T-helper 9 cell (primary cell): ENCODE data around the gene NME7.
"Not testable (repeated sequence)": the region's sequence is repeated elsewhere in the genome, so short reads cannot be mapped to it uniquely, and the experiment has no call there.

Experiments used
- DNase-seq: peaks from one replicate; pipeline ENCODE4 v3.0.0-alpha.2; 2020
- total RNA-seq, 2 donors: gene quantifications; one replicate each; lab custom pipeline; 2026; lab: John Stamatoyannopoulos, UW

NME7 gene
- total RNA-seq = 3.6 to 12.3 reads per million in 2 donors

- peak; percentile 96 for DNase-seq
Measured at GRCh38 chr1:169367686-169368405, at the start of gene NME7, which contains the start of gene BLZF1. TSS of gene NME7 (minus strand) at chr1:169367797. CDS start at chr1:169367710, 87 bp downstream. TSS of gene BLZF1 (plus strand) at chr1:169368195. CDS start at chr1:169369523, 1,328 bp downstream.

GRCh38 chr1:169414952-169415351 is 47.4 kb upstream of the NME7 start:
- no peak for DNase-seq

GRCh38 chr1:169408340-169408739 is 40.7 kb upstream of the NME7 start:
- not testable (repeated sequence) for DNase-seq

GRCh38 chr1:169402578-169402977 is 35.0 kb upstream of the NME7 start:
- not testable (repeated sequence) for DNase-seq

GRCh38 chr1:169395955-169396354 is 28.4 kb upstream of the NME7 start:
- DNase-seq = no peak

GRCh38 chr1:169392406-169392805 is 24.8 kb upstream of the NME7 start:
- DNase-seq = no peak

- DNase-seq = no peak
Measured at GRCh38 chr1:169390303-169390702, 22.7 kb upstream of the NME7 start.

- DNase-seq = no peak
Measured at GRCh38 chr1:169387399-169387798, 19.8 kb upstream of the NME7 start.

- DNase-seq = no peak
Measured at GRCh38 chr1:169383449-169383848, 15.9 kb upstream of the NME7 start.

GRCh38 chr1:169381162-169381561 is 13.6 kb upstream of the NME7 start:
- no peak for DNase-seq

GRCh38 chr1:169371404-169371803 is 3.8 kb upstream of the NME7 start:
- no peak for DNase-seq

GRCh38 chr1:169368406-169368769 is 791 bp upstream of the NME7 start:
- peak; percentile 10 for DNase-seq

- DNase-seq = no peak
Measured at GRCh38 chr1:169367096-169367685, 406 bp downstream of the NME7 start.

GRCh38 chr1:169364948-169365347 is 2.6 kb downstream of the NME7 start:
- no peak for DNase-seq

- DNase-seq = no peak
Measured at GRCh38 chr1:169363046-169363730, 4.4 kb downstream of the NME7 start.

- DNase-seq = no peak
Measured at GRCh38 chr1:169361281-169361680, 6.3 kb downstream of the NME7 start.

GRCh38 chr1:169360415-169360814 is 7.2 kb downstream of the NME7 start:
- DNase-seq = no peak

GRCh38 chr1:169348383-169349036 is 19.1 kb downstream of the NME7 start:
- no peak for DNase-seq

GRCh38 chr1:169347688-169348382 is 19.8 kb downstream of the NME7 start:
- no peak for DNase-seq

GRCh38 chr1:169346036-169346589 is 21.5 kb downstream of the NME7 start:
- no peak for DNase-seq

GRCh38 chr1:169345511-169345910 is 22.1 kb downstream of the NME7 start:
- no peak for DNase-seq

- DNase-seq = not testable (repeated sequence)
Measured at GRCh38 chr1:169342096-169342495, 25.5 kb downstream of the NME7 start.
